GM20000 (cell line): Measurements from ENCODE around the gene KCNK4.
"Not testable (repeated sequence)": the region's sequence is repeated elsewhere in the genome, so short reads cannot be mapped to it uniquely, and the experiment has no call there.

ENCODE experiments used
- DNase-seq: peaks from one replicate; pipeline ENCODE4 v3.0.0; 2012; ENCODE audit warnings: low spot score
- TF ChIP-seq, protein P1 (sequence below): IDR thresholded peaks from 2 replicates; pipeline ENCODE4 v1.5.1; 2012; ENCODE audit warnings: mild to moderate bottlenecking, control low read depth; ENCODE audit errors: extremely low read depth, missing control alignments

Gene KCNK4

DNA sequence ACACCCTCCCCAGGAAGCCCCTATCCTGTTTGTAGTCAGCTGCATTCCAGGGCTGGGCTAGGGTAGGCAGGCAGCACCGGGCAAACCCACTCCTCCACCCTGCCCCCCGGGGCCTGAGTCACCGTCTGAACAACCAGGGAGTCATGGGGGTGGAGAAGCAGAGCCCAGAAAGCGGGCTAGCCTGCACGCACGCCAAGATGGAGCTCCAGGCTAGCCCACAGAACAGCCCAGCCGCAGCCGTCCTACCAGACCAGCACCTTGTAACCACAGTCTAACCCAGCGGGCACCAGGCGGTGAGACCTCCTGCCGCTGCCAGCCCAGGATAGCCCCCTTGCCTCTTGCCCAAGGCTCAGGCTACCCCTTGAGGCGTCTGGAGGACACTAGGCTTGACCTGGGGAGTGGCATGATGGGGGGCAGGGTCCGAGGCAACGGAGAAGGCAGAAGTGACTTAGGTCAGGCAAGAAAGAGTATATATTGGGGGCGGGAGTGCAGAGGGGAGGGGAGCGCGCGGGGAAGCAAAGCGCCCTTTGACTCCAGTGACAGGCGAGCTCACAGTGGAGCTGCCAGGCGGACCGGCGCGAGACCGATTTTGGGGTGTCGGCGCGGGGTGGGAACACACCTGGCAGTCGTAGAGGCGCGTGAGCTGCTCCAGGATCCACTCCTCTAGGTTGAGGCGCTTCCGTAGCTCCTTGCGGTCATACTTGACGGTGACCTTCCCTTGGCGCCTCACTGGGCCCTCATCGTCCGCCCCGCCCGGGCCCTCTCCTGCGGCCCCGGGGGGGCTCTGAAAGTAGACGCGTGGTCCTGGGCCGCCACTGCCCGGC, 45.1 kb upstream of the KCNK4 start:
- TF ChIP-seq, protein P1, sequence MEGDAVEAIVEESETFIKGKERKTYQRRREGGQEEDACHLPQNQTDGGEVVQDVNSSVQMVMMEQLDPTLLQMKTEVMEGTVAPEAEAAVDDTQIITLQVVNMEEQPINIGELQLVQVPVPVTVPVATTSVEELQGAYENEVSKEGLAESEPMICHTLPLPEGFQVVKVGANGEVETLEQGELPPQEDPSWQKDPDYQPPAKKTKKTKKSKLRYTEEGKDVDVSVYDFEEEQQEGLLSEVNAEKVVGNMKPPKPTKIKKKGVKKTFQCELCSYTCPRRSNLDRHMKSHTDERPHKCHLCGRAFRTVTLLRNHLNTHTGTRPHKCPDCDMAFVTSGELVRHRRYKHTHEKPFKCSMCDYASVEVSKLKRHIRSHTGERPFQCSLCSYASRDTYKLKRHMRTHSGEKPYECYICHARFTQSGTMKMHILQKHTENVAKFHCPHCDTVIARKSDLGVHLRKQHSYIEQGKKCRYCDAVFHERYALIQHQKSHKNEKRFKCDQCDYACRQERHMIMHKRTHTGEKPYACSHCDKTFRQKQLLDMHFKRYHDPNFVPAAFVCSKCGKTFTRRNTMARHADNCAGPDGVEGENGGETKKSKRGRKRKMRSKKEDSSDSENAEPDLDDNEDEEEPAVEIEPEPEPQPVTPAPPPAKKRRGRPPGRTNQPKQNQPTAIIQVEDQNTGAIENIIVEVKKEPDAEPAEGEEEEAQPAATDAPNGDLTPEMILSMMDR: no peak
- no peak for DNase-seq

DNA sequence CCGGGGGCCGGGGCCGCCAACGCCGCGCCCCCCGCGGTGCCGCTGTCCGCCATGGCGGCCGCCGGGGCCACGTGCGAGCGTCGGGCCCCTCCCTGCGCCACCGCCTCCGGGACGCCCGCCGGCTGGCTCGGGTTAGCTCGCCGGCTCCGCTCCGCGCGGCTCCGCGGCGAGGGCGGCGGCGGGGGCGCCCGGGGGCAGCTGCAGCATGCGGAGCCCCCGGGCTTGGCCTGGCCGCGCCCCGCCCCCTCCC, 44.6 kb upstream of the KCNK4 start:
- DNase-seq: not testable (repeated sequence)

DNA sequence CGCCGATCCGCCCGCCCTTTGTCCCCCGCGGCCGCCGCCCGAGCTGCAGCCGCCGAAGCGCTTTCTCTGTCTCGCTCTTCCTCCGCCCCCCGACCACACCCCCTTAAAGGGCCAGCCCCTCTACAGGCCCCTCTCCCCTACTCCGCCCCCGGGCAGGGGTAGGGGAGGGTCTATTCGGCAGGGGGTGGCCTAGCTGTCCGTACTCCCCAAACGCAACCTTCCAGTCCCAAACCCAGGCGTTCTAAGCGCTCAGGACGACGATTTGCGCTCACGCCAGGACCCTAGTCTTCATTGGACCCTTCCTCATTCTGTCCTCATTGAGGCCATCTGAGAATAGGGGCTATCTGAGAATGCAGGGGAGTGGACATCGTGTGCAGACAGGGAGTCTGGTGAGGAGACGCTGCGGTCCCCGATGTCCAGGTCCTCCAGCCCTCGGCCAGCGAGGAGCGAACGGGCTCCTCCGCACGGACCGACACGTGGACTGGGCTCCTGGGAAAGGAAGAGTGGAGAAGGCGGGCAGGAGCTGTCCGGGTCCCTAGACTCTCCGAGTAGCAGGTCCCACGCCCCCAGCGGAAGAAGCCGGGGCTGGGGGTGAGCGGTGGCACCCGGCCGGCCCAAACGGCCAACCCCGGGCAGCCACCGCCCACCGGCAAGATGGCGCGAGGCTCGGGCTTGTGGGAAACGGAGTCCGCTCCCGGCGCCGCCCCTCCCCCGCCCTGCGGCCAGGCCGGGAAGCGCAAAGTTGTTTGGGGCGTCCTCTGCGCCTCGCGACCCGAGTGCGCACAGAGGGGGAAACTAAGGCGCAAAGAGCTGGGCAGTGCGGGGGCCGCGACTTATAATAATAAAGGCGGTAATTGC, 44.0 kb upstream of the KCNK4 start, which contains the start of gene PPP1R14B:
Gene PPP1R14B (minus strand): TSS at position 73 of the 858 bp plus-strand sequence. CDS start 270 bp downstream, outside the sequence.
- DNase-seq: peak; percentile 91
- TF ChIP-seq, protein P1: no peak

DNA sequence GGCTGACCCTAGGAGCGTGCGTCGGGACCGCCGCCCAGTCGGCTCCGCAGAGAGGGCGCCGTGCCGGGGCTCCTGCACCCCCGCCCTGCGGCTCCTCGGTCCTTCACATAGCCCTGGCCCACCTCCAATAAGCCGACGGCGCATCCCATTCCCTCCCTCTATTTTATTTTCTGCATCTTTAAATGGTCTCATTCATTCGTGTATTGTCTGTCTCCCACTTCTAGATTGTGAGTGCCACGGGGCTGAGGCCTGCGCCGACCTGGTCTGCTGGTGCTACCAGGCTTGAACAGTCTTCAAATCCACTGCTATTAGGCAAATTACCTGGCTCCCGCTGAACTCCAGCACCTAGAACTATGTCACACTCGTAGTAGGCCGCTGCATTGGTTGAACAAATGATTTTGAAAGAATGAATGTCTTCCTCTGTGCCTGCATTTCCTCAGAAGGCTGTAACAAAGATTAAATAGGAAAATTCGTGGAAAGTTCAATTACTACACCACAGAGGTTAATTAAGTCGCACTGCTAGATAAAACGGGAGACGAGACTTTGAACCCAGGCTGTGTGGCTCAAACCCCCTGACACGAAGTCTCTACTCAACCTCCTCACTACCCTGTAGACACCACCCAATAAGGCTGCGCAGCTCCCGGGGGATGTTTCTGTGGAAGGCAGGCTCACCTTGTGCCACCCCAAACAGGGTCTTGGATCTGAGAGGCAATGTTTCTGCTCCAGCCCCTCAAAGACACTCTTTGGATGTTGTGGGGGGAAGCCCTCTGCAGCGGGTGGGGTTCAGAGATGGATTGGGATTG, 43.2 kb upstream of the KCNK4 start:
- DNase-seq: no peak
- TF ChIP-seq, protein P1: no peak

DNA sequence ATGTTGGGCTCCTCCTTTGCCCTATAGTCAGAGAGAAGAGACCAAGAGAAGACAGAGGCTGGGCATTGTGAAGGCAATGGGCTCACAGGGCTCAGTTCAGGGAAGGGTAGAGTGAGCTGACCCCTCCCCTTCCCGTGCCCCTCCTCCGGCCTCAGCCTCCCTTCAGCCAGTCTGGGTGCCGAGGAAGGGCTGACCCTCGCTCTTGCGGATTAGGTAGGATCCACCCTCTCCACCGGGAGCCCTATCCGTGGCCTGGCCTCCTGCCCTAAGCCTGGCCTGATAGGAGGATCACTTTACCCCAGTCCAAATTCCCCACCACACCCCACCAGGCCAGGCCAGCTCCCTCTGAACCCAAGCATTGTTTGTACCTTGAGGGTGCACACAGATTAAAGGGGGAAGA, 42.5 kb upstream of the KCNK4 start:
- TF ChIP-seq, protein P1: no peak
- no peak for DNase-seq

DNA sequence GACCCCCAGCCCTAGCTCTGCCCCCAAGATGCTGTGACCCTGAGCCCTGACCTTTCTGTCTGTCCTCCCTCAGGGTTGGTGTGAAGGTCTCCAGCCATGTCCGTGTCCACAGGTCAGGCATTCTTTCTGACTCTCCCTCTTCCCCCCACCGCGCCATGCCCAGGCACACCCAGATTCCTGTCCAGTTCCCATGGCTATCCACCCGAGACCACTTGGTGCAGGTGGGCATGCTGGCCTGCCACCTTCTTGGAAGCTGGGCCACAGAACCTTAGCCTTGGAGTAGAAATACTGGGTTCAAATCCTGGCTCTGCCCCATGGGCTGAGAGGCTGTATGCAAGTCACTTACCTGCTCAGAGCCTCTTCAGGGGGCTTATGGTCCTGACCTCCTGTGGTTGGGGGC, 42.1 kb upstream of the KCNK4 start:
- no peak for DNase-seq
- TF ChIP-seq, protein P1: no peak

DNA sequence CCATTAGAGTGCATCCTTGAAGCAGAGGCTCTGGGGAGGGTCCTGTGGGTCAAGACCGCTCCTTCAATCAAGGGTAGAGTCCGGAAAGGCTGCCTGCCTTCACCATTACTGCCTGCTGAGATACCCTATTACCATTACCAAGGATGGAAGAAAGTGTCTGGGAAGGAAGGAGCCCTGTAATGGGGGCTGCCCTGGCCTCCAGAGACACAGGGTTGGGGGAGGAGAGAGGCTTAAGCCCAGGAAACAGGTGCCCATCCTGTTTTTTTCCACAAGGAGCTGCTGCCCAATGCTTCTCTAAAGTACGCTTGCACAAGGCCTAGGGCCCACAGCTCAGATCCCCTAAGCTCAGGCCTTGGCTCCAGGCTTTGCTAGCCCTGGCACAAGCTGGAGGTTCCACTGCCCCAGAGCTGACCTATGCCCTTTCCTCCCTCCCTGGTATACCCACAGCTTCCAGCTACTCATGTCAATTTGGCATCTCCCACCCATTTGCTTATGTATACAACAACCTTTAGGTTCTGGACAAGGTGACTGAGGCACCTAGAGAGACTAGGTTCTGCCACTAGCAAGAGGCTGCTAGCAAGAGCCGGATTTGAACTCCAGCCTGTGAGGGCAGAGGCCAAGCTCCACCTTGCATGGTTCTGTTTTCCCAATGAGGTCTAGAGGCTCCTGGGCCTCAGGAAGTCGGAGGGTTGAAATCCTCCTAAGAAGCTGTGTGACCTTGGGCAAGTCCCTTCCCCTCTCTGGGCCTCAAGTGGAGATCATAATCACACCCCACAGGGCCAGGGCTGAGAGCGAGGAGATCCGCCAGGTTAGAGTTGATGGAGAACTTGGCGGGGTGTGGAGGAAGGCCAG, 41.3 kb upstream of the KCNK4 start:
- DNase-seq: no peak
- TF ChIP-seq, protein P1: no peak
